Effector memory CD8-positive, alpha-beta T cell (primary cell): ENCODE data around the gene TTLL11.
"Not testable (repeated sequence)": the region's sequence is repeated elsewhere in the genome, so short reads cannot be mapped to it uniquely, and the experiment has no call there.

Source experiments
- ATAC-seq: fragments of 150-1000 bp; cut with Tn5 transposase; replicated peaks from 2 replicates; pipeline ENCODE4 v1.10.0; 2021; ENCODE audit warnings: mild to moderate bottlenecking, moderate library complexity
- DNase-seq, 3 experiments: peaks; one replicate each; pipeline ENCODE4 v3.0.0; 2021
- H3K27ac Mint-ChIP-seq, 2 donors: one replicate each; pipeline ENCODE4 v1.8.0; 2022; ENCODE audit warnings: mild to moderate bottlenecking in 2 of 2, mixed read lengths in 2 of 2, moderate library complexity in 2 of 2
- H3K27me3 Mint-ChIP-seq, 2 donors: one replicate each; pipeline ENCODE4 v1.8.0; 2022; ENCODE audit warnings: mixed read lengths in 2 of 2
- H3K36me3 Mint-ChIP-seq: one replicate; pipeline ENCODE4 v1.8.0; 2022; ENCODE audit warnings: mild to moderate bottlenecking, moderate library complexity, mixed read lengths; ENCODE audit not compliant: insufficient read depth
- H3K4me1 Mint-ChIP-seq, 2 donors: one replicate each; pipeline ENCODE4 v1.8.0; 2022; ENCODE audit warnings: low read depth in 2 of 2, mixed read lengths in 2 of 2
- H3K4me3 Mint-ChIP-seq, 2 donors: one replicate each; pipeline ENCODE4 v1.8.0; 2022; ENCODE audit warnings: mild to moderate bottlenecking in 2 of 2, mixed read lengths in 2 of 2, moderate library complexity in 2 of 2
- H3K9me3 Mint-ChIP-seq, 2 donors: one replicate each; pipeline ENCODE4 v1.8.0; 2022; ENCODE audit warnings: mixed read lengths in 2 of 2

Gene TTLL11

GRCh38 chr9:122075135-122076030 is 17.7 kb downstream of the TTLL11 start:
- no peak overlapping the region for H3K27ac Mint-ChIP-seq
- H3K9me3 Mint-ChIP-seq = peaks cover 3 to 7% of the 10 kb centered on the region in 2 donors
- H3K27me3 Mint-ChIP-seq = no peaks in the 10 kb centered on the region
- peaks cover 7 to 20% of the 10 kb centered on the region in 2 donors for H3K4me1 Mint-ChIP-seq
- no peaks in the 10 kb centered on the region for H3K36me3 Mint-ChIP-seq
- no peak for DNase-seq
- ATAC-seq = no peak
- no peak overlapping the region for H3K4me3 Mint-ChIP-seq

- ATAC-seq (no peak), DNase-seq (no peak)
- Mint-ChIP-seq H3K4me1 (peaks cover 9 to 30% of the 10 kb centered on the region in 2 donors), H3K27me3 (no peaks in the 10 kb centered on the region), H3K27ac (no peak overlapping the region), H3K9me3 (no peaks in the 10 kb centered on the region), H3K36me3 (no peaks in the 10 kb centered on the region), H3K4me3 (no peak overlapping the region)
These were observed 21.4 kb downstream of the TTLL11 start for GRCh38 chr9:122071715-122072114.

GRCh38 chr9:122070728-122071515 is 22.2 kb downstream of the TTLL11 start:
- no peak overlapping the region for H3K27ac Mint-ChIP-seq
- H3K36me3 Mint-ChIP-seq = no peaks in the 10 kb centered on the region

GRCh38 chr9:122066680-122067079 is 26.4 kb downstream of the TTLL11 start:
- H3K27me3 Mint-ChIP-seq, H3K27ac Mint-ChIP-seq, H3K9me3 Mint-ChIP-seq, DNase-seq, ATAC-seq, H3K36me3 Mint-ChIP-seq, H3K4me3 Mint-ChIP-seq: not testable (repeated sequence)
- H3K4me1 Mint-ChIP-seq = peaks cover 12 to 26% of the 10 kb centered on the region in 2 donors

More at GRCh38 chr9:122070728-122071515, 22.2 kb downstream of the TTLL11 start:
- H3K27me3 Mint-ChIP-seq = no peaks in the 10 kb centered on the region
- peaks cover 13 to 33% of the 10 kb centered on the region in 2 donors for H3K4me1 Mint-ChIP-seq
- no peak overlapping the region for H3K4me3 Mint-ChIP-seq
- no peak for DNase-seq
- H3K9me3 Mint-ChIP-seq = no peaks in the 10 kb centered on the region
- no peak for ATAC-seq

- no peak for ATAC-seq
- H3K4me3 Mint-ChIP-seq = no peak overlapping the region
- peaks cover 12 to 25% of the 10 kb centered on the region in 2 donors for H3K4me1 Mint-ChIP-seq
- no peak for DNase-seq
- H3K9me3 Mint-ChIP-seq = no peaks in the 10 kb centered on the region
- no peak overlapping the region for H3K27ac Mint-ChIP-seq
- H3K36me3 Mint-ChIP-seq = no peaks in the 10 kb centered on the region
- H3K27me3 Mint-ChIP-seq = no peaks in the 10 kb centered on the region
These were observed 27.0 kb downstream of the TTLL11 start for GRCh38 chr9:122065923-122066629.

GRCh38 chr9:122060481-122060880 is 32.6 kb downstream of the TTLL11 start:
- DNase-seq = no peak
- Mint-ChIP-seq H3K27ac (no peak overlapping the region), H3K36me3 (no peaks in the 10 kb centered on the region), H3K4me1 (peaks cover 6 to 7% of the 10 kb centered on the region in 2 donors), H3K9me3 (no peaks in the 10 kb centered on the region), H3K4me3 (no peak overlapping the region), H3K27me3 (no peaks in the 10 kb centered on the region)
- ATAC-seq = no peak

- no peak overlapping the region for H3K4me3 Mint-ChIP-seq
- H3K27me3 Mint-ChIP-seq = no peaks in the 10 kb centered on the region
- ATAC-seq (no peak), DNase-seq (no peak)
- no peaks in the 10 kb centered on the region for H3K9me3 Mint-ChIP-seq
- H3K36me3 Mint-ChIP-seq = no peaks in the 10 kb centered on the region
- peaks cover 6 to 7% of the 10 kb centered on the region in 2 donors for H3K4me1 Mint-ChIP-seq
- no peak overlapping the region for H3K27ac Mint-ChIP-seq
These were observed 33.2 kb downstream of the TTLL11 start for GRCh38 chr9:122059955-122060324.

- peaks cover 4 to 5% of the 10 kb centered on the region in 2 donors for H3K4me1 Mint-ChIP-seq
- H3K4me3 Mint-ChIP-seq = no peak overlapping the region
- DNase-seq (no peak), ATAC-seq (no peak)
- no peaks in the 10 kb centered on the region for H3K9me3 Mint-ChIP-seq
- no peak overlapping the region for H3K27ac Mint-ChIP-seq
- H3K36me3 Mint-ChIP-seq = no peaks in the 10 kb centered on the region
- no peaks in the 10 kb centered on the region for H3K27me3 Mint-ChIP-seq
These were observed 33.7 kb downstream of the TTLL11 start for GRCh38 chr9:122059214-122059954.

- ATAC-seq (no peak), DNase-seq (no peak)
- Mint-ChIP-seq H3K27ac (no peak overlapping the region), H3K4me1 (peaks cover 0 to 4% of the 10 kb centered on the region in 2 donors), H3K4me3 (no peak overlapping the region), H3K27me3 (no peaks in the 10 kb centered on the region), H3K36me3 (no peaks in the 10 kb centered on the region), H3K9me3 (no peaks in the 10 kb centered on the region)
These were observed 34.4 kb downstream of the TTLL11 start for GRCh38 chr9:122058709-122059108.

- Mint-ChIP-seq H3K27me3 (no peaks in the 10 kb centered on the region), H3K36me3 (no peaks in the 10 kb centered on the region), H3K27ac (no peak overlapping the region), H3K4me3 (no peak overlapping the region), H3K4me1 (peaks cover 4 to 5% of the 10 kb centered on the region in 2 donors), H3K9me3 (no peaks in the 10 kb centered on the region)
- DNase-seq (no peak), ATAC-seq (no peak)
These were observed 35.1 kb downstream of the TTLL11 start for GRCh38 chr9:122058051-122058450.

- ATAC-seq (no peak), DNase-seq (no peak)
- H3K9me3 Mint-ChIP-seq = no peaks in the 10 kb centered on the region
- H3K4me3 Mint-ChIP-seq = no peak overlapping the region
- H3K27me3 Mint-ChIP-seq = no peaks in the 10 kb centered on the region
- H3K27ac Mint-ChIP-seq = no peak overlapping the region
- H3K36me3 Mint-ChIP-seq = no peaks in the 10 kb centered on the region
- peaks cover 12% of the 10 kb centered on the region in 2 donors for H3K4me1 Mint-ChIP-seq
These were observed 35.9 kb downstream of the TTLL11 start for GRCh38 chr9:122057211-122057610.

GRCh38 chr9:122056484-122056883 is 36.6 kb downstream of the TTLL11 start:
- H3K27ac Mint-ChIP-seq = no peak overlapping the region
- no peaks in the 10 kb centered on the region for H3K9me3 Mint-ChIP-seq
- DNase-seq (no peak), ATAC-seq (no peak)
- no peak overlapping the region for H3K4me3 Mint-ChIP-seq
- peaks cover 15 to 16% of the 10 kb centered on the region in 2 donors for H3K4me1 Mint-ChIP-seq
- no peaks in the 10 kb centered on the region for H3K27me3 Mint-ChIP-seq
- H3K36me3 Mint-ChIP-seq = no peaks in the 10 kb centered on the region

GRCh38 chr9:122055701-122056100 is 37.4 kb downstream of the TTLL11 start:
- Mint-ChIP-seq H3K36me3 (no peaks in the 10 kb centered on the region), H3K27me3 (no peaks in the 10 kb centered on the region), H3K27ac (no peak overlapping the region), H3K4me3 (no peak overlapping the region), H3K4me1 (peaks cover 17 to 22% of the 10 kb centered on the region in 2 donors), H3K9me3 (no peaks in the 10 kb centered on the region)
- no peak for DNase-seq
- no peak for ATAC-seq
